ENCODE results near the gene MCEMP1.

Gene MCEMP1

GRCh38 chr19:7636317-7636690 lies 40.6 kb upstream of the MCEMP1 start:
- Histone ChIP-seq H3K4ac (ENCODE audit: low read depth, low read length) (no peak overlapping the region), H3K4me3 (ENCODE audit: low read depth, low read length) (no peak overlapping the region), H2BK120ac (ENCODE audit: insufficient read depth, low read length, poor library complexity) (no peak overlapping the region), H3K27me3 (ENCODE audit: insufficient read depth, low read length) (no peaks in the 10 kb centered on the region), H3K36me3 (ENCODE audit: control insufficient read depth in 1 of 2, insufficient read depth in 2 of 2, low read length in 2 of 2) (peaks cover 13 to 18% of the 10 kb centered on the region in 2 experiments), H3K4me1 (ENCODE audit: control insufficient read depth in 1 of 2, insufficient read depth in 2 of 2, low read length in 2 of 2) (peaks cover 7 to 11% of the 10 kb centered on the region in 2 experiments), H3K79me2 (ENCODE audit: control insufficient read depth, insufficient read depth, low read length, poor library complexity) (peaks cover 7% of the 10 kb centered on the region), H3K9me3 (ENCODE audit: insufficient read depth, low read depth, low read length) (peaks cover 11% of the 10 kb centered on the region), H4K8ac (ENCODE audit: low read depth, low read length) (peak overlapping the region; percentile 48), H3K27ac (ENCODE audit: low read depth, low read length) (no peak overlapping the region), H3K23ac (ENCODE audit: low read length) (no peak overlapping the region), H4K12ac (ENCODE audit: low read depth, low read length) (no peak overlapping the region), H3K9ac (ENCODE audit: low read length) (no peak overlapping the region), H4K91ac (ENCODE audit: low read depth, low read length) (peak overlapping the region; percentile 11), H2BK5ac (ENCODE audit: low read depth, low read length, poor library complexity) (no peak overlapping the region), H3K14ac (ENCODE audit: low read length) (no peak overlapping the region), H3K18ac (ENCODE audit: low read length) (no peak overlapping the region), H2AK5ac (ENCODE audit: low read length) (no peak overlapping the region), H2BK12ac (ENCODE audit: low read length) (no peak overlapping the region), H3K79me1 (ENCODE audit: low read length) (peaks cover 6% of the 10 kb centered on the region), H2AFZ (ENCODE audit: insufficient read depth, low read length, poor library complexity) (no peak overlapping the region), H3K4me2 (ENCODE audit: low read length) (peak overlapping the region; percentile 63)
- WGBS (ENCODE audit: extremely low coverage, insufficient coverage, insufficient read length) = no CpG with 5 or more reads among the region's 16 CpGs
- no peak for DNase-seq

- Histone ChIP-seq H3K79me1 (ENCODE audit: low read length) (peaks cover 6% of the 10 kb centered on the region), H3K23ac (ENCODE audit: low read length) (no peak within 1 kb of the TSS), H4K12ac (ENCODE audit: low read depth, low read length) (peak within 1 kb of the TSS; percentile 84), H3K9ac (ENCODE audit: low read length) (peak within 1 kb of the TSS; percentile 87), H3K27me3 (ENCODE audit: insufficient read depth, low read length) (no peaks in the 10 kb centered on the region), H2AK5ac (ENCODE audit: low read length) (peak within 1 kb of the TSS; percentile 67), H2BK5ac (ENCODE audit: low read depth, low read length, poor library complexity) (peak within 1 kb of the TSS; percentile 9), H3K14ac (ENCODE audit: low read length) (peak within 1 kb of the TSS; percentile 20), H3K27ac (ENCODE audit: low read depth, low read length) (no peak within 1 kb of the TSS), H3K9me3 (ENCODE audit: insufficient read depth, low read depth, low read length) (peaks cover 11% of the 10 kb centered on the region), H3K4me1 (ENCODE audit: control insufficient read depth in 1 of 2, insufficient read depth in 2 of 2, low read length in 2 of 2) (peaks cover 7 to 11% of the 10 kb centered on the region in 2 experiments), H3K18ac (ENCODE audit: low read length) (peak within 1 kb of the TSS; percentile 40), H2BK12ac (ENCODE audit: low read length) (no peak within 1 kb of the TSS), H3K4me2 (ENCODE audit: low read length) (peak within 1 kb of the TSS; percentile 89), H4K8ac (ENCODE audit: low read depth, low read length) (peak within 1 kb of the TSS; percentile 87), H2BK120ac (ENCODE audit: insufficient read depth, low read length, poor library complexity) (peak within 1 kb of the TSS; percentile 36), H3K79me2 (ENCODE audit: control insufficient read depth, insufficient read depth, low read length, poor library complexity) (peaks cover 7% of the 10 kb centered on the region), H4K91ac (ENCODE audit: low read depth, low read length) (peak within 1 kb of the TSS; percentile 70), H3K4me3 (ENCODE audit: low read depth, low read length) (peak within 1 kb of the TSS; percentile 84), H3K36me3 (ENCODE audit: control insufficient read depth in 1 of 2, insufficient read depth in 2 of 2, low read length in 2 of 2) (peaks cover 10 to 17% of the 10 kb centered on the region in 2 experiments), H2AFZ (ENCODE audit: insufficient read depth, low read length, poor library complexity) (no peak within 1 kb of the TSS), H3K4ac (ENCODE audit: low read depth, low read length) (peak within 1 kb of the TSS; percentile 57)
- no CpG with 5 or more reads among the region's 61 CpGs for WGBS (ENCODE audit: extremely low coverage, insufficient coverage, insufficient read length)
- peak; percentile 79 to 91 for DNase-seq
These were observed 40.1 kb upstream of the MCEMP1 start, which contains the start of gene STXBP2 for GRCh38 chr19:7636691-7637373. STXBP2 (plus strand) TSS chr19:7637110; CDS start chr19:7637150, 40 bp downstream.

- Histone ChIP-seq H2BK120ac (ENCODE audit: insufficient read depth, low read length, poor library complexity) (peak overlapping the region; percentile 36), H3K4ac (ENCODE audit: low read depth, low read length) (peak overlapping the region; percentile 57), H3K9me3 (ENCODE audit: insufficient read depth, low read depth, low read length) (peaks cover 8% of the 10 kb centered on the region), H3K9ac (ENCODE audit: low read length) (peak overlapping the region; percentile 87), H2AK5ac (ENCODE audit: low read length) (peak overlapping the region; percentile 67), H3K27me3 (ENCODE audit: insufficient read depth, low read length) (no peaks in the 10 kb centered on the region), H3K14ac (ENCODE audit: low read length) (peak overlapping the region; percentile 19), H3K4me3 (ENCODE audit: low read depth, low read length) (peak overlapping the region; percentile 84), H2AFZ (ENCODE audit: insufficient read depth, low read length, poor library complexity) (no peak overlapping the region), H4K91ac (ENCODE audit: low read depth, low read length) (peak overlapping the region; percentile 70), H3K79me1 (ENCODE audit: low read length) (peaks cover 6% of the 10 kb centered on the region), H3K23ac (ENCODE audit: low read length) (no peak overlapping the region), H3K4me1 (ENCODE audit: control insufficient read depth in 1 of 2, insufficient read depth in 2 of 2, low read length in 2 of 2) (peaks cover 7 to 11% of the 10 kb centered on the region in 2 experiments), H2BK5ac (ENCODE audit: low read depth, low read length, poor library complexity) (peak overlapping the region; percentile 9), H3K18ac (ENCODE audit: low read length) (peak overlapping the region; percentile 40), H4K8ac (ENCODE audit: low read depth, low read length) (peak overlapping the region; percentile 87), H4K12ac (ENCODE audit: low read depth, low read length) (peak overlapping the region; percentile 84), H2BK12ac (ENCODE audit: low read length) (no peak overlapping the region), H3K27ac (ENCODE audit: low read depth, low read length) (no peak overlapping the region), H3K4me2 (ENCODE audit: low read length) (peak overlapping the region; percentile 89), H3K79me2 (ENCODE audit: control insufficient read depth, insufficient read depth, low read length, poor library complexity) (peaks cover 7% of the 10 kb centered on the region), H3K36me3 (ENCODE audit: control insufficient read depth in 1 of 2, insufficient read depth in 2 of 2, low read length in 2 of 2) (peaks cover 14 to 16% of the 10 kb centered on the region in 2 experiments)
- DNase-seq = peak; percentile 46 to 59
- WGBS (ENCODE audit: extremely low coverage, insufficient coverage, insufficient read length) = no CpG with 5 or more reads among the region's 30 CpGs
These were observed 39.3 kb upstream of the MCEMP1 start for GRCh38 chr19:7637374-7638256.

- Histone ChIP-seq H3K18ac (ENCODE audit: low read length) (no peak overlapping the region), H3K23ac (ENCODE audit: low read length) (no peak overlapping the region), H2AFZ (ENCODE audit: insufficient read depth, low read length, poor library complexity) (no peak overlapping the region), H4K8ac (ENCODE audit: low read depth, low read length) (no peak overlapping the region), H2AK5ac (ENCODE audit: low read length) (no peak overlapping the region), H3K4me1 (ENCODE audit: control insufficient read depth in 1 of 2, insufficient read depth in 2 of 2, low read length in 2 of 2) (peaks cover 7 to 11% of the 10 kb centered on the region in 2 experiments), H3K27ac (ENCODE audit: low read depth, low read length) (no peak overlapping the region), H2BK5ac (ENCODE audit: low read depth, low read length, poor library complexity) (no peak overlapping the region), H2BK12ac (ENCODE audit: low read length) (no peak overlapping the region), H3K14ac (ENCODE audit: low read length) (no peak overlapping the region), H4K12ac (ENCODE audit: low read depth, low read length) (no peak overlapping the region), H3K79me1 (ENCODE audit: low read length) (peaks cover 6% of the 10 kb centered on the region), H3K36me3 (ENCODE audit: control insufficient read depth in 1 of 2, insufficient read depth in 2 of 2, low read length in 2 of 2) (peaks cover 17 to 18% of the 10 kb centered on the region in 2 experiments), H3K4me2 (ENCODE audit: low read length) (no peak overlapping the region), H3K4ac (ENCODE audit: low read depth, low read length) (no peak overlapping the region), H3K4me3 (ENCODE audit: low read depth, low read length) (no peak overlapping the region), H4K91ac (ENCODE audit: low read depth, low read length) (no peak overlapping the region), H3K79me2 (ENCODE audit: control insufficient read depth, insufficient read depth, low read length, poor library complexity) (peaks cover 7% of the 10 kb centered on the region), H3K9me3 (ENCODE audit: insufficient read depth, low read depth, low read length) (peaks cover 8% of the 10 kb centered on the region), H3K27me3 (ENCODE audit: insufficient read depth, low read length) (no peaks in the 10 kb centered on the region), H2BK120ac (ENCODE audit: insufficient read depth, low read length, poor library complexity) (no peak overlapping the region), H3K9ac (ENCODE audit: low read length) (no peak overlapping the region)
- DNase-seq = no peak
- no CpG with 5 or more reads among the region's 12 CpGs for WGBS (ENCODE audit: extremely low coverage, insufficient coverage, insufficient read length)
These were observed 38.0 kb upstream of the MCEMP1 start for GRCh38 chr19:7638802-7639465.
